Thymus (tissue), 11 donors: ENCODE data around the gene DNAH14. TPM values are rescaled to one million over a fixed set of nuclear protein-coding genes. Genes with fewer than 3 reads are reported as not detected.
A peak's percentile ranks its signal among the peaks of the same experiment; 100 is the strongest.
"Not testable (repeated sequence)": the region's sequence is repeated elsewhere in the genome, so short reads cannot be mapped to it uniquely, and the experiment has no call there.

ENCODE experiments used
- DNase-seq, 9 donors: peaks; one replicate each; pipeline ENCODE4 v3.0.0-alpha.2; 2013; ENCODE audit warnings: low spot score in 9 of 9, low read depth in 6 of 9, missing footprints in 1 of 9
- H3K27ac ChIP-seq, 2 donors: one replicate each; pipeline ENCODE4 v1.5.1; 2013; ENCODE audit warnings: control low read depth in 1 of 2, low read depth in 1 of 2, low read length in 1 of 2, mild to moderate bottlenecking in 1 of 2, moderate library complexity in 1 of 2
- H3K27me3 ChIP-seq, 2 donors: one replicate each; pipeline ENCODE4 v1.5.1; 2013; ENCODE audit warnings: low read length in 1 of 2; ENCODE audit not compliant: control insufficient read depth in 2 of 2, insufficient read depth in 1 of 2
- H3K36me3 ChIP-seq, 2 donors: one replicate each; pipeline ENCODE4 v1.5.1; 2013; ENCODE audit warnings: low read length in 1 of 2, mild to moderate bottlenecking in 1 of 2, moderate library complexity in 1 of 2; ENCODE audit not compliant: control insufficient read depth in 2 of 2, insufficient read depth in 2 of 2
- H3K4me1 ChIP-seq, 2 donors: one replicate each; pipeline ENCODE4 v1.5.1; 2013; ENCODE audit warnings: low read length in 2 of 2; ENCODE audit not compliant: control insufficient read depth in 2 of 2, insufficient read depth in 2 of 2
- H3K4me3 ChIP-seq, 2 donors: one replicate each; pipeline ENCODE4 v1.5.1; 2013; ENCODE audit warnings: low read length in 2 of 2, control low read depth in 1 of 2, mild to moderate bottlenecking in 1 of 2
- H3K9me3 ChIP-seq, 2 donors: one replicate each; pipeline ENCODE4 v1.5.1; 2013; ENCODE audit warnings: low read length in 1 of 2, mild to moderate bottlenecking in 1 of 2; ENCODE audit not compliant: control insufficient read depth in 2 of 2, insufficient read depth in 1 of 2
- WGBS: extraction: QIAGEN DNeasy Blood & Tissue Kit; methylation state at CpG from one replicate; pipeline ENCODE4 v1.1.7; 2013; 5-methylcytosine and 5-hydroxymethylcytosine counted together
- polyA plus RNA-seq: library from polyadenylated mRNA; stranded (reverse); fragments of 200-250 nt; gene quantifications from one replicate; pipeline ENCODE4 v1.2.3, GENCODE V29; 2013
- total RNA-seq: library from RNA; stranded (reverse); fragments of 120-200 nt; gene quantifications from one replicate; pipeline ENCODE4 v1.2.4, GENCODE V29; 2013
- donor health status: healthy.

DNAH14 gene
- total and polyA plus RNA-seq, 2 donors, result 5.0 to 31.9 TPM

- WGBS, result 98% methylated on average over 3 of the region's 3 CpGs
- not testable (repeated sequence) for H3K36me3 ChIP-seq, H3K9me3 ChIP-seq, H3K4me3 ChIP-seq, H3K27me3 ChIP-seq, H3K27ac ChIP-seq, DNase-seq
- H3K4me1 ChIP-seq, result peaks cover 6 to 10% of the 10 kb centered on the region in 2 donors
These were observed 457.4 kb downstream of the DNAH14 start for GRCh38 chr1:225386860-225387259.

DNA sequence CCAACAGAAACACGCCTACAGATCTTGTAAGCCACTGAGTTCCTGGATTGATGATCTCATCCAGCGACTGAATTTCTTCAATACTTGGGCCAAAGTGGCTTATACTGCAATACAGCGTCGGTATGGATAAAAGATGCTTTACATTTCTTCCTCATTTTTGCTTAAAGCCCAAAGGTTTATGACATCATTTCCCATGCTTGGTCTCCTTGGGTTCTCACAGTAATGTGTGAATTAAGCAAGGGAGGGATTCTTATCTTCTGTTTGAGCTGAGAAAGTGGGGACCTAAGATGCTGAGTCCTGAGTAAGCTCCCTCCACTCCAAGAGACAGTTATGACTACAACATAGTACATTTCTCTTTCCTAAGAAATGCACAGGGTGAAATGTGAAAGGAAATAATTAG, 458.9 kb downstream of the DNAH14 start:
- H3K36me3 ChIP-seq, result peaks cover 0 to 7% of the 10 kb centered on the region in 2 donors
- no peak overlapping the region for H3K4me3 ChIP-seq
- H3K4me1 ChIP-seq, result peaks cover 6 to 10% of the 10 kb centered on the region in 2 donors
- DNase-seq, result no peak
- H3K27ac ChIP-seq, result no peak overlapping the region
- no peaks in the 10 kb centered on the region for H3K9me3 ChIP-seq
- WGBS, result 88% methylated on average over 4 of the region's 4 CpGs
- H3K27me3 ChIP-seq, result no peaks in the 10 kb centered on the region

DNA sequence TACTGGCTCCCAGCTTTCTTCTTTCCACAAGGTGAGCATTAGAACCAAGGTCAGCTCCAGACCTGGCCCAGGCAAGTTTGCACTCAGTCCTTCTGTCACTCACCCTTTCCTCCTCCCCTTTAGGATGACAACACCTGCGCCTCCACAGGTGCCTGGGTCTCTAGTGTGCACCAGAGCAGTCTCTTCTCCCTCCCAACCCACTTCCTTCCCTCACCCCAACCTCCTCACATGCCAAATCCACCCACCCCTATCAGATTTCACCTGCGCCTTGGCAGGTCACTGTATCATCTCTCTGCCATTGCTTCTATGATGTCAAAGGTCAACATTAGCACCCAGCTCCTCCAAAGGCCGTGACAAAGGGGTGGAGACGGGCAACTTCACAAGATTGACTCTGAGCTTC, 460.4 kb downstream of the DNAH14 start:
- DNase-seq, result peak in 6 of 9 donors; percentile 10 to 55 (median 29)

DNA sequence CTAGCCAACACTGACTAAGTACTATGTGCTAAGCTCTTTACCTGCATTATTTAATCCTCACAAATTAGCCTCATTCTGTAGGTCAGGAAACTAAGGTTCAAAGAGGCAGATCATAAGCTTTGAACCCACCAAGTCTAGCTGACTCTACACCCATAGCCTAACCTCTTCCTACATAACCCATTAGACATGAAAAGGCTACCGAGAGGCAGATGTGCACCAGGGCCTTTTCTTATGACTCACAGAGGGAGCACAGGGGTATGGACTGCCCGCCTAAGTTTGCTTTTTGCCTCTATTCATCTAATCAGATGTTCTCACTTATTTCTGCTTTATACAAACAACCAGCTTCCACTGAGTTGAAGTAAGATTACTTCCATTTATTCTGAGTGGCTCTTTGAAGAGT, 466.9 kb downstream of the DNAH14 start:
- peaks cover 32 to 52% of the 10 kb centered on the region in 2 donors for H3K36me3 ChIP-seq
- no peak overlapping the region for H3K4me3 ChIP-seq
- no peak for DNase-seq
- H3K9me3 ChIP-seq, result no peaks in the 10 kb centered on the region
- H3K27ac ChIP-seq, result no peak overlapping the region
- WGBS, result 75% methylated on average over 2 of the region's 2 CpGs
- no peaks in the 10 kb centered on the region for H3K4me1 ChIP-seq
- H3K27me3 ChIP-seq, result no peaks in the 10 kb centered on the region

More for the DNA sequence above, 460.4 kb downstream of the DNAH14 start:
- peaks cover 6 to 10% of the 10 kb centered on the region in 2 donors for H3K4me1 ChIP-seq
- H3K9me3 ChIP-seq, result no peaks in the 10 kb centered on the region
- H3K36me3 ChIP-seq, result peaks cover 2 to 7% of the 10 kb centered on the region in 2 donors
- WGBS, result 79% methylated on average over 4 of the region's 4 CpGs
- no peaks in the 10 kb centered on the region for H3K27me3 ChIP-seq
- H3K4me3 ChIP-seq, result no peak overlapping the region
- H3K27ac ChIP-seq, result no peak overlapping the region

DNA sequence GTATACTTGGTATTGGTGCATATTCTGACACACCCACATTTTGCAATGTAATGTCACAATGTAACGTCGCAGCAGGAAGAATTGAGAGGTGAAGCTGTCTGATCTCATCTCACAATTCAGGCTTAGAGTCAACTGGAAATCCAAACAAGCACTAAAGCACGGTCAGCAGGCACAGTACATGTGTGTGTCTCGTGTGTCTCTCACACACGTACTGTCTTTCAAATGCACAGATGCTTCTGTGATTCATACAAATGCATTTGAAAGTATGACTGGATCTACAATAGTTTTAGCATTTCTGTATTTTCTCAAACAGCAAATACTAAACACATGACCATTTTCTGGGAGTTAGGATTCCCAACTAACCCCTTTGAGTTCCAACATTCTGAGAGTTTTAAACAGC, 471.5 kb downstream of the DNAH14 start:
- no peak overlapping the region for H3K4me3 ChIP-seq
- H3K36me3 ChIP-seq, result peaks cover 36 to 80% of the 10 kb centered on the region in 2 donors
- DNase-seq, result no peak
- H3K27me3 ChIP-seq, result no peaks in the 10 kb centered on the region
- WGBS, result 97% methylated on average over 5 of the region's 5 CpGs
- H3K27ac ChIP-seq, result no peak overlapping the region
- H3K4me1 ChIP-seq, result no peaks in the 10 kb centered on the region
- no peaks in the 10 kb centered on the region for H3K9me3 ChIP-seq

GRCh38 chr1:225406976-225407725, 477.7 kb downstream of the DNAH14 start:
- no peak overlapping the region for H3K4me3 ChIP-seq
- WGBS, result 97% methylated on average over 8 of the region's 8 CpGs
- H3K27ac ChIP-seq, result no peak overlapping the region
- DNase-seq, result no peak
- no peaks in the 10 kb centered on the region for H3K9me3 ChIP-seq
- peaks cover 46 to 88% of the 10 kb centered on the region in 2 donors for H3K36me3 ChIP-seq
- no peaks in the 10 kb centered on the region for H3K27me3 ChIP-seq
- no peaks in the 10 kb centered on the region for H3K4me1 ChIP-seq

GRCh38 chr1:225407755-225408154, 478.3 kb downstream of the DNAH14 start:
- H3K27me3 ChIP-seq, result no peaks in the 10 kb centered on the region
- H3K4me1 ChIP-seq, result no peaks in the 10 kb centered on the region
- no peaks in the 10 kb centered on the region for H3K9me3 ChIP-seq
- H3K4me3 ChIP-seq, result no peak overlapping the region
- H3K27ac ChIP-seq, result no peak overlapping the region
- H3K36me3 ChIP-seq, result peaks cover 49 to 94% of the 10 kb centered on the region in 2 donors
- 98% methylated on average over 2 of the region's 2 CpGs for WGBS
- no peak for DNase-seq

GRCh38 chr1:225408249-225408648, 478.8 kb downstream of the DNAH14 start:
- DNase-seq, result no peak
- Histone ChIP-seq H3K27ac (no peak overlapping the region), H3K27me3 (no peaks in the 10 kb centered on the region), H3K4me3 (no peak overlapping the region), H3K9me3 (no peaks in the 10 kb centered on the region), H3K4me1 (no peaks in the 10 kb centered on the region), H3K36me3 (peaks cover 54 to 95% of the 10 kb centered on the region in 2 donors)
- 97% methylated on average over 4 of the region's 4 CpGs for WGBS

DNA sequence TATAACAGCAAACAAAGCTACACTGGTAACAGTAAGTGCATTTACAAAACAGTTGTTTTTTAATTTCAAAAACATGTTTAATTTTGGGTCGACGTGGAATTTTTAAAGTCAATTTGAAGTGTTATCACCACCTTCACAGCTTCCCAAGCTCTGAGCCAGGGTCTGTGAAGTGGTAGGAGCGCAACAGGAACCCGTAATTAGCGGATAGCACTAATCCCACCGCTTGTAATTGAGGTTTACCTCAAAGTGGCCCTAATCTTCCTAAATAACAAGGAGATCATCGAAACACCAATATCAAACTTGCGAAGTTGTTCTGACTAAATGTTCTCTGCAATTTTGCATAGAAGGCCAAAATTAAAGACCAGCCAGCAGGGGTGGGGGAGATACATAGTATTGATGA, 479.6 kb downstream of the DNAH14 start:
- DNase-seq, result no peak
- Histone ChIP-seq H3K36me3 (peaks cover 53 to 96% of the 10 kb centered on the region in 2 donors), H3K4me3 (no peak overlapping the region), H3K4me1 (no peaks in the 10 kb centered on the region), H3K27ac (no peak overlapping the region), H3K9me3 (no peaks in the 10 kb centered on the region), H3K27me3 (no peaks in the 10 kb centered on the region)
- 96% methylated on average over 8 of the region's 8 CpGs for WGBS
